ENCODE measurements around the gene CARS2. TPM values are rescaled to one million over a fixed set of nuclear protein-coding genes. Genes with fewer than 3 reads are reported as not detected.

Gene CARS2
- total RNA-seq, 1 donor from 2014 or later = 102 TPM

- H3K27ac Mint-ChIP-seq (ENCODE audit: unreplicated experiment) = no peak overlapping the region
- H3K36me3 Mint-ChIP-seq (ENCODE audit: unreplicated experiment) = no peaks in the 10 kb centered on the region
- peak; percentile 25 for DNase-seq
- H3K4me1 Mint-ChIP-seq (ENCODE audit: low read depth, unreplicated experiment) = peaks cover 2% of the 10 kb centered on the region
- no peaks in the 10 kb centered on the region for H3K9me3 Mint-ChIP-seq (ENCODE audit: unreplicated experiment)
- H3K4me3 Mint-ChIP-seq (ENCODE audit: unreplicated experiment) = no peak overlapping the region
- no peak for TF ChIP-seq CTCF (IDR thresholded peaks at IDR 0.05; ENCODE audit: partially characterized antibody, unreplicated experiment)
- no peaks in the 10 kb centered on the region for H3K27me3 Mint-ChIP-seq (ENCODE audit: unreplicated experiment)
Observed at GRCh38 chr13:110597041-110597689, 108.8 kb downstream of the CARS2 start.

DNA sequence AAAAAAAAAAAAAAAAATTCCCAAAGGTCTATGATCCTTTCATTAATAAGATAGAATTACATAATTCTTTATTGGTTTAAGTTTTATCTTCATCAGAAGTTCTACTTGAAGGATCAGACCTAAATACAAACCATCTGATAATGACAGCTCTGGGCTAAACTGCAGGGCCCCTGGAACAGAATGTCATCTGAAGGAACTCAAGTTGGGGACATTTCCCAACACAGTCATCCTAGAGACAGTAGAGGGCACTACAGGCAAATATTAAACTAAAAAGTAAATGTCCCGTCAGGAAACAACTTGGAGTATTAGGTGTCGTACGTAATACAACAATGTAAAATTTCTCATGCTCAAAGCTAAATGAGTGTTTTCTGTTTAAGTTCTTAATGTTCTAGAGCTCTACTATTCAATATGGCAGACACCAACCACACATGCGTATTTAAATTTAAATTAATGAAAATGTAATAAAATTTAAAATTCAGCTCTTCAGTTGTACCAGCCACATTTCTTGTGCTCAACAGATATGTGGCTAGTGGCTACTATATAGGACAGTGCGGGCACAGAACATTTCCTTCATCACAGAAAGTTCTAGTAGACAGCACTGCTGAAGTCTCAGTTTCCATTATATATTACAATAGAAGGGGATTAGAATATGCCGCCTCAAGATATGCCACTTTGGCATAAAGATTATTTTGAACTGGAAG lies 112.3 kb downstream of the CARS2 start:
- no peaks in the 10 kb centered on the region for H3K27me3 Mint-ChIP-seq (ENCODE audit: unreplicated experiment)
- H3K9me3 Mint-ChIP-seq (ENCODE audit: unreplicated experiment) = no peaks in the 10 kb centered on the region
- no peaks in the 10 kb centered on the region for H3K36me3 Mint-ChIP-seq (ENCODE audit: unreplicated experiment)
- H3K4me1 Mint-ChIP-seq (ENCODE audit: low read depth, unreplicated experiment) = peaks cover 2% of the 10 kb centered on the region
- TF ChIP-seq CTCF (IDR thresholded peaks at IDR 0.05; ENCODE audit: partially characterized antibody, unreplicated experiment) = peak; percentile 38
- H3K27ac Mint-ChIP-seq (ENCODE audit: unreplicated experiment) = no peak overlapping the region
- no peak for DNase-seq
- H3K4me3 Mint-ChIP-seq (ENCODE audit: unreplicated experiment) = no peak overlapping the region

DNA sequence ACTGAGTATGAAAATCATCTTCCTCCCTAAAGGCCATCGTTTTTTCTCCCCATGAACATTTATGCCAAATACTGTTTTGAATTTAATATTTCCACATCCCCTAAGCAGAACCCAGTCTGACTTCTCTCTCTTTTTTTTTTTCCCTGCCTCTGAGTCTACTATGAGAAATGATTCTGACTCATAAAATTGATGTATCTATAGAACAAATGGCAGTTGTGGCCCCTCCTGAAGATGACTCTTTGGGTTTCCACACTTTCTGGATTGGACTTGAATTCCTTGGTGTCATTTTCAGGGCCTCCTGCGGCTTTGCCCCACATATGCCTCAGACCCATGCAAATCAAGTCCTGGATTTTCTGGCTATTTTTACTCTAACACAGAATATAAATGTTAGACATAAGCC lies 113.3 kb downstream of the CARS2 start:
- H3K27ac Mint-ChIP-seq (ENCODE audit: unreplicated experiment) = no peak overlapping the region
- TF ChIP-seq CTCF (IDR thresholded peaks at IDR 0.05; ENCODE audit: partially characterized antibody, unreplicated experiment) = no peak

More for the DNA sequence above, 113.3 kb downstream of the CARS2 start:
- peaks cover 2% of the 10 kb centered on the region for H3K4me1 Mint-ChIP-seq (ENCODE audit: low read depth, unreplicated experiment)
- DNase-seq = no peak
- no peaks in the 10 kb centered on the region for H3K27me3 Mint-ChIP-seq (ENCODE audit: unreplicated experiment)
- H3K4me3 Mint-ChIP-seq (ENCODE audit: unreplicated experiment) = no peak overlapping the region
- no peaks in the 10 kb centered on the region for H3K9me3 Mint-ChIP-seq (ENCODE audit: unreplicated experiment)
- no peaks in the 10 kb centered on the region for H3K36me3 Mint-ChIP-seq (ENCODE audit: unreplicated experiment)

Other genes with a start within 250 kb of the CARS2 start
- gene RAB20, start 144.4 kb downstream of the CARS2 start, total RNA-seq (ENCODE audit: unreplicated experiment) = 1.7 TPM
- gene NAXD, start 90.6 kb downstream of the CARS2 start, total RNA-seq (ENCODE audit: unreplicated experiment) = 41.2 TPM
- 19.1 TPM for gene ING1, start 7.6 kb upstream of the CARS2 start, total RNA-seq (ENCODE audit: unreplicated experiment)
- gene ANKRD10, start 209.0 kb upstream of the CARS2 start, total RNA-seq (ENCODE audit: unreplicated experiment) = 188 TPM